HFFc6 (cell line): Measurements from ENCODE around the gene CFAP97D2. TPM values are rescaled to one million over a fixed set of nuclear protein-coding genes. Genes with fewer than 3 reads are reported as not detected.
"Not testable (repeated sequence)": the region's sequence is repeated elsewhere in the genome, so short reads cannot be mapped to it uniquely, and the experiment has no call there.

Source experiments
- DNase-seq: peaks from one replicate; pipeline ENCODE4 v3.0.0-alpha.2; 2018
- H3K27ac Mint-ChIP-seq: 2 replicates; pipeline ENCODE4 v1.8.0; 2020; ENCODE audit warnings: mild to moderate bottlenecking, mixed read lengths
- H3K27me3 Mint-ChIP-seq: 2 replicates; pipeline ENCODE4 v1.8.0; 2021; ENCODE audit warnings: mild to moderate bottlenecking, moderate library complexity, mixed read lengths; ENCODE audit not compliant: insufficient read depth
- H3K36me3 Mint-ChIP-seq: 2 replicates; pipeline ENCODE4 v1.8.0; 2021; ENCODE audit warnings: low read depth, mixed read lengths
- H3K4me1 Mint-ChIP-seq: 2 replicates; pipeline ENCODE4 v1.8.0; 2020; ENCODE audit warnings: low read depth, mixed read lengths
- H3K4me3 Mint-ChIP-seq: 2 replicates; pipeline ENCODE4 v1.8.0; 2020; ENCODE audit warnings: mild to moderate bottlenecking, moderate library complexity, mixed read lengths
- H3K9me3 Mint-ChIP-seq: 2 replicates; pipeline ENCODE4 v1.8.0; 2020; ENCODE audit warnings: mild to moderate bottlenecking, mixed read lengths
- CTCF ChIP-seq: fragments of 200-600 bp; sonication (generic); IDR thresholded peaks from 2 replicates; pipeline ENCODE4 v1.5.0; 2021; ENCODE audit warnings: antibody characterized with exemption, mild to moderate bottlenecking
- total RNA-seq, 6 experiments: library from RNA; stranded (reverse); fragmentation: NEBNext Ultra II Directional; extraction: Animal tissue kit (Norgen Biotek cat#: 25700); gene quantifications; 2 replicates in 1 of 6; 3 replicates in 5 of 6; pipeline ENCODE4 v1.2.3, GENCODE V29; 2021

Gene CFAP97D2
- total RNA-seq, 6 experiments from 2014 or later = not detected

DNA sequence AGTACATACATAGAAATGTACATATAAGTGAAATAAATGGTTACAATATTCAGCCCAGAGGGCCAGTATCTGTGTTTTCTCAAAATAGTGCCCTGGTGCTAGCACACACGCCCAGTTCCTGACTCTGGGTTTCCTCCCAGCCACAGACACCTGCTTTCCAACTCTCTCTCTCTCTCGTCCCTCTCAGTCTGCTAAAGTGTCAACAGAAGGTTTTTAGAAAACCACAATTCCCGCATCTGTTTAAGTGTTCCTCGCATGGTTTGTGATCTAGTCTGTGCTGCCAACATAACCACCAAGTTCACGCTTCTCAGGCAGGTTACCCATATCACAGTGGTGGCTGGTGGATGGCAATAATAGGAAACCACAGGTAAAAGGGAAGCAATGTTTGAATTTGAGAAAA, 84.5 kb downstream of the CFAP97D2 start:
- DNase-seq = no peak
- no peak overlapping the region; the same call in 1 of the 2 replicates for H3K4me3 Mint-ChIP-seq
- H3K4me1 Mint-ChIP-seq = peaks cover 51% of the 10 kb centered on the region
- H3K27me3 Mint-ChIP-seq = no peaks in the 10 kb centered on the region
- TF ChIP-seq CTCF = no peak
- peaks cover 73% of the 10 kb centered on the region for H3K36me3 Mint-ChIP-seq
- H3K9me3 Mint-ChIP-seq = no peaks in the 10 kb centered on the region
- H3K27ac Mint-ChIP-seq = peak overlapping the region; percentile 59

DNA sequence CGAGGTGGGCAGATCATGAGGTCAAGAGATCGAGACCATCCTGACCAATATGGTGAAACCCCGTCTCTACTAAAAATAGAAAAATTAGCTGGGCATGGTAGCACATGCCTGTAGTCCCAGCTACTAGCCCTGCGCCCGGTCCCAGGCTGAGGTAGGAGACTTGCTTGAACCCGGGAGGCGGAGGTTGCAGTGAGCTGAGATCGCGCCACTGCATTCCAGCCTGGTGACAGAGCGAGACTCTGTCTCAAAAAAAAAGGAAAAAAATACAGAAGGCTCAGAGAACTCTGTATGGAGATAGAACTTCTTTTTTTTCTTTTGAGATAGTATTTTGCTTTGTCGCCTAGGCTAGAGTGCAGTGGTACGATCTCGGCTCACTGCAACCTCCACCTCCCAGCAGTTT, 85.3 kb downstream of the CFAP97D2 start:
- DNase-seq, H3K4me3 Mint-ChIP-seq: not testable (repeated sequence)
- H3K27ac Mint-ChIP-seq = peak overlapping the region; percentile 79

GRCh38 chr13:114264886-114265611, 86.0 kb downstream of the CFAP97D2 start:
- H3K27ac Mint-ChIP-seq = peak overlapping the region; percentile 79
- no peak for TF ChIP-seq CTCF
- H3K4me1 Mint-ChIP-seq = peaks cover 56% of the 10 kb centered on the region
- DNase-seq = peak; percentile 79
- no peaks in the 10 kb centered on the region for H3K27me3 Mint-ChIP-seq
- no peaks in the 10 kb centered on the region for H3K9me3 Mint-ChIP-seq
- H3K4me3 Mint-ChIP-seq = peak overlapping the region; percentile 51
- H3K36me3 Mint-ChIP-seq = peaks cover 77% of the 10 kb centered on the region

More for the DNA sequence above, 85.3 kb downstream of the CFAP97D2 start:
- H3K36me3 Mint-ChIP-seq = peaks cover 77% of the 10 kb centered on the region
- peaks cover 55% of the 10 kb centered on the region for H3K4me1 Mint-ChIP-seq
- not testable (repeated sequence) for H3K9me3 Mint-ChIP-seq, H3K27me3 Mint-ChIP-seq

DNA sequence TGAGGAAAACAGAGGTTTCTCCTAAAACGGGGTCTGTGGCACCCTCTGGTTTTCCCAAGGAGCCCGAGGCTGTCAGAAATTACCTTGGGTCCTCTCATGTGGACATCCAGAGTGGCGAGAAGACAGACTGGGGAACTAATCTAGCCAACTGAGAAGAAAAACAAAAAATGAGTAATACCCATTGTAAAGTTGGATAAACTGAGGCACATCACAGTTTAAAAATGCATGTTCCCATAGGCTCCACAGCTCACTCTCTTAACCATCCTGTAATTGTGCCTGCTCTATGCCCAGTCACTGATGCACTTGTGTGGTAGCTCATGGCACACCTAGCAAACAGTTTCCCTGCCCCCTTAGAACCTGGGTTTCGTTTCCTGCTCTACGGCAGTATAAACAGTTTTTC, 87.2 kb downstream of the CFAP97D2 start:
- Mint-ChIP-seq H3K27me3 (no peaks in the 10 kb centered on the region), H3K4me1 (peaks cover 59% of the 10 kb centered on the region), H3K9me3 (no peaks in the 10 kb centered on the region), H3K4me3 (peak overlapping the region; percentile 30; the same call in 1 of the 2 replicates), H3K36me3 (peaks cover 71% of the 10 kb centered on the region), H3K27ac (peak overlapping the region; percentile 79)
- no peak for DNase-seq
- no peak for TF ChIP-seq CTCF

GRCh38 chr13:114268344-114269280, 89.6 kb downstream of the CFAP97D2 start:
- DNase-seq = no peak
- Mint-ChIP-seq H3K36me3 (peaks cover 69% of the 10 kb centered on the region), H3K4me1 (peaks cover 49% of the 10 kb centered on the region), H3K27me3 (no peaks in the 10 kb centered on the region), H3K9me3 (no peaks in the 10 kb centered on the region), H3K27ac (no peak overlapping the region), H3K4me3 (no peak overlapping the region)
- no peak for TF ChIP-seq CTCF
